GM12873 (cell line): ENCODE results near the gene B3GALT5.

Experiments used
- TF ChIP-seq, protein P1 (sequence below): IDR thresholded peaks from 2 replicates; pipeline ENCODE4 v1.5.1; 2012; ENCODE audit warnings: low read depth, mild to moderate bottlenecking, moderate library complexity, low read length, control low read depth; ENCODE audit not compliant: insufficient read depth; ENCODE audit errors: missing control alignments

B3GALT5 gene

DNA sequence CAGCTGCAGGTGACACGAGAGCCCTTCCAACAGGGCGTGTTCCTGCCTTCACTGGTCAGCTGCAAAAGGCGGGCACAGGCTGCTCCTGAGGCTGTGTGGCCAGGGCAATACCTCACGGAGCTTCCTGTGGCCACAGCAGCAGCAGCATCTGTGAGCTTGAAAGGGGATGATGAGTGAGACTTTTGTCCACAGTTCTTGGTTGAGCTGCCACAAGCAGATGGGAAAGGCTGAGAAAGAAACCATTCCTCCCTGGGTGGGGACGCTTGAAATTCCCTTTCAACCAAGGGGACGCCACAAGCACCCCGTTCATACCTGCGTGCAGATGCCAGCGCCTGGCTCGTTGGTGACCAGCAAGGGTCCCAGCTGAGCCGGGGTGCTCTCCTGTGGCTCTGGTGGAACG, 37.6 kb downstream of the B3GALT5 start:
- TF ChIP-seq, protein P1, sequence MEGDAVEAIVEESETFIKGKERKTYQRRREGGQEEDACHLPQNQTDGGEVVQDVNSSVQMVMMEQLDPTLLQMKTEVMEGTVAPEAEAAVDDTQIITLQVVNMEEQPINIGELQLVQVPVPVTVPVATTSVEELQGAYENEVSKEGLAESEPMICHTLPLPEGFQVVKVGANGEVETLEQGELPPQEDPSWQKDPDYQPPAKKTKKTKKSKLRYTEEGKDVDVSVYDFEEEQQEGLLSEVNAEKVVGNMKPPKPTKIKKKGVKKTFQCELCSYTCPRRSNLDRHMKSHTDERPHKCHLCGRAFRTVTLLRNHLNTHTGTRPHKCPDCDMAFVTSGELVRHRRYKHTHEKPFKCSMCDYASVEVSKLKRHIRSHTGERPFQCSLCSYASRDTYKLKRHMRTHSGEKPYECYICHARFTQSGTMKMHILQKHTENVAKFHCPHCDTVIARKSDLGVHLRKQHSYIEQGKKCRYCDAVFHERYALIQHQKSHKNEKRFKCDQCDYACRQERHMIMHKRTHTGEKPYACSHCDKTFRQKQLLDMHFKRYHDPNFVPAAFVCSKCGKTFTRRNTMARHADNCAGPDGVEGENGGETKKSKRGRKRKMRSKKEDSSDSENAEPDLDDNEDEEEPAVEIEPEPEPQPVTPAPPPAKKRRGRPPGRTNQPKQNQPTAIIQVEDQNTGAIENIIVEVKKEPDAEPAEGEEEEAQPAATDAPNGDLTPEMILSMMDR = no peak

DNA sequence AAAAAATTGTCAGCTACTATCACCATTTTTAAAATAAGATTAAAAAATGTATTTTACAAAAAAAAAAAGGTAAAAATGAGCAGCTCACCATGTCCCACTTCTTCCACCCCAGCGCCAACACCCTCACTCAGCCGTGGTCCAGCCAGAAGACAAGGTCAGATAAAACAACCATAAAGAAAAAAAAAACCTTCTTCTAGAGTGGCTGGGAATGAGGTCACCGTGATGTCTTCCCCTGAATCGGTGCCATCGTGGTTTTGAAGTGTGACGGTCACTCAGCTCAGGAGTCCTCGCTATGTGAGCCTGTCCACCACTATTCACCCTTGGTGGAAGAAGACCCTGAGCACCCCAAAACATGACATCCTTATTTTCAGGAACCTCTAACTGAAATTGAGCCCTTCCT, 38.1 kb downstream of the B3GALT5 start:
- TF ChIP-seq, protein P1 = no peak

DNA sequence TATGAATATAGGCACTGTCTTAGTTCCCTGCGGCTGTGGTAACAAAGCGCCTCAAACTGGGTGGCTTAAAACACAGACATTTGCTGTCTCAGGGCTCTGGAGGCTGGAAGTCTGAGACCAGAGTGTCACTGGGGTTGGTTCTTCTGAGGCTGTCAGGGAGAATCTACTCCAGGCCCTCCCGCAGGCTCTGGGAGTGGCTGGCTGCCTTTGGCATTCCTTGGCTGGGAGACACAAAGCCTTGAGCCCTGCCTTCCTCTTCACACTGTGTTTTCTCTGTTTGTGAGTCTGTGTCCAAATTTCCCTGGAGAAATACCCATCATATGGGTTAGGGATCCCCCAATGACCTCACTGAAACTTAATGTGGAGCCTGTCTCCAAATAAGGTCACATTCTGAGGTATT, 38.5 kb downstream of the B3GALT5 start:
- TF ChIP-seq, protein P1 = no peak

DNA sequence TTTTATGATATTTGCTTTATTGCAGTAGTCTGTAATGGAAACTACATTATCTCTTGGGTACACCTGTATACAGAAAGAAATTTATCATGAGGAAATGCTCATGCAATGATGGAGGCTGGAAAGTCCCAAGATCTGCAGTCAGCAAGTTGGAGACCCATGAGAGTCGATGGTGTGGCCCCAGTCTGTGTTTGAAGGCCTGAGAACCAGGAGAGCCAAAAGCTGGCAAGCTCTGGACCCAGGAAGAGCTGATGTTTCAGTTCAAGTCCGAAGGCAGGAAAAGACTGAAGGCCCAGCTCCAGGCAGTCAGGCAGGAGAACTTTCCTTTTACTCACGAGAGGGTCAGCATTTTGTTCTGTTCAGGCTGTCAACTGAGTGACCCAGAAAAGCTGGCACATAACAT, 42.2 kb downstream of the B3GALT5 start:
- TF ChIP-seq, protein P1 = no peak

DNA sequence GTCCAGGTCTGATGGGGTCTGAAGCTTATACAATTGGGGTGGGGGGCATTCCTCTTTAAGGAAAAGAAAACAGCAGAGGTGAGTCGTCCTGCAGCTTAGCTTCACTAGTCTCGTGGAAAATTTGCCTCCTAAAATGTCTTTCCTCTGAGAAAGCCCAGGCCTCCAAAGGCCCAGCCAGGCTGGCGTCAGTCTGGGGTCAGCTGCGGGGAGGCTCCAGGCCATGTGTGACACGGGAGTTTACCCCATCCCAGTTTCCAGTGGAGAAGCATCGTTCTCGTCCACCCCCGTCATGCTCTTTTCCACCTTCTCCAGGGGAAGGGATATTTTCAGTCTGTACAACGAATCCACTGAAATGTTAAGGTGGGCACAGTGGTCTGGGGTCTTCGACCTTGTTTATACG, 42.8 kb downstream of the B3GALT5 start:
- TF ChIP-seq, protein P1 = no peak

DNA sequence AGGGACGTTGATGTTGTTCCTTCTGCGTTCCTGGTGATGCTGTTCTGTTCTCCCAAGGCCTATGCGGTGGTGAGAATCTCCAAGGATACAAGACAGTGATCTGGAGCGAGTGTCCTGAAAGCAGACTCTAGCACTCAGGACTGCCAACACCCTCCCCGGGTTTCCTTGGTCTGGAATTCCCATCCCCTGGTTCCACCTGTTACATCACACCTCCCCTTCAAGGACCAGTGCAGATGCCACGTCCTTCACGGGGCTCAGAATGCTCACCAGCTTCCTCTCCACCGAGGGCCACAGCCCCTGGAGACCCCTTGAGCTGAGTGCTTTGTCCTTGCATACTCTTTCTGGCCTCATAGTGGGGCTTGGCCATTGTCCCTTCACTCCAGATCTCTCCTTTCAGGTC, 43.5 kb downstream of the B3GALT5 start:
- TF ChIP-seq, protein P1 = no peak

DNA sequence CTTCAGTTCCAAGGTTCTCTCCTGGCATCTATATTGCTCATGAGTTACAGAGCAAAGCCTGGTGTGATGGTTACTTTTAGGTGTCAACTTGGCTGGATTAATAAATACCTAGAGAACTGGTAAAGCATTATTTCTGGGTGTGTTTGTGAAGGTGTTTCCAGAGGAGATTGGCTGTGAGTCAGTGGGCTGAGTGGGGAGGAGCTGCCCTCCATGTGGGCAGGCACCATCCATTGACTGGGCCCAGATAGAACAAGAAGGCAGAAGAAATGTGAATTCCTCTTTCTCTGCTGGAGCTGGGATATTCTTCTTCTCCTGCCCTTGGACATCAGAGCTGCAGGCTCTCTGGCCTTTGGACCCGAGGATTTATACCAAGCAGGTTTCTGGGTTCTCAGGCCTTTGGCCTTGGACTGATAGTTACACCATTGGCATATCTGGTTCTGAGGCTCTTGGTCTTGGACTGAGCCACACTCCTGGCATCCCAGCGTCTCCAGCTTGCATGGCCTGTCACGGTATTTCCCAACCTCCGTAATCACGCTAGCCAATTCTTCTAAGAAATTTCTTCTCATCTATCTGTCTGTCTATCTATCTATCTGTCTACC, 44.5 kb downstream of the B3GALT5 start:
- TF ChIP-seq, protein P1 = no peak
